HCT116 (cell line): ENCODE measurements around the gene TPD52L2. TPM values are rescaled to one million over a fixed set of nuclear protein-coding genes. Genes with fewer than 3 reads are reported as not detected.

Experiments
- ATAC-seq: fragments of 200-7000 bp; cut with Tn5 transposase; 2 replicates; pipeline ENCODE4 v1.9.1; 2020; ENCODE audit warnings: mild to moderate bottlenecking, moderate library complexity
- BruUV-seq: library from RNA; stranded (reverse); fragments of 400-500 nt; replicated peaks from 2 replicates; lab custom pipeline; 2021; lab: Mats Ljungman, UMichigan
- CTCF ChIA-PET: fragments of 300-600 bp; sonication (Branson Sonifier 250); formaldehyde crosslinking; loops from one replicate; lab custom pipeline; 2021; ENCODE audit warnings: antibody characterized with exemption; lab: Charles Lee
- POLR2A ChIA-PET: fragments of 300-600, 350-600 bp; sonication (Branson Sonifier 250); formaldehyde crosslinking; loops from one replicate; lab custom pipeline; 2021; ENCODE audit warnings: antibody characterized with exemption; lab: Charles Lee
- RAD21 ChIA-PET, 2 experiments: fragments of 300-600 bp; sonication (Branson Sonifier 250); formaldehyde crosslinking; loops; one replicate each; lab custom pipeline; 2023; ENCODE audit warnings: low total read pairs in 2 of 2; ENCODE audit not compliant: uncharacterized antibody in 2 of 2, unreplicated experiment in 2 of 2, low non-redundant PET in 1 of 2; lab: Charles Lee
- DNase-seq: peaks from one replicate; pipeline ENCODE4 v3.0.0-alpha.2; 2010; ENCODE audit warnings: low read depth, low spot score
- H2AFZ ChIP-seq: fragments of 200-600 bp; shearing (Covaris generic), sonication (generic); 2 replicates; pipeline ENCODE4 v1.6.1; 2017; ENCODE audit warnings: low read depth, mixed run types, mixed read lengths, antibody characterized with exemption, low read length; ENCODE audit not compliant: poor library complexity, severe bottlenecking
- H3K27ac ChIP-seq: 2 replicates; pipeline ENCODE4 v1.5.1; 2012; ENCODE audit warnings: low read depth, low read length
- H3K27me3 ChIP-seq: fragments of 200-600 bp; sonication (generic); 2 replicates; pipeline ENCODE4 v1.6.1; 2016; ENCODE audit warnings: mixed run types, low read length, mixed read lengths; ENCODE audit not compliant: insufficient read depth
- H3K36me3 ChIP-seq, 2 experiments: fragments of 200-500 bp in 1 of 2; fragments of 200-600 bp in 1 of 2; sonication (Bioruptor generic) in 1 of 2; sonication (generic) in 1 of 2; 2 replicates each; pipeline versions ENCODE4 v1.5.1 to v1.6.1; 2014 to 2016; ENCODE audit warnings: low read length in 2 of 2, inconsistent platforms in 1 of 2, mixed read lengths in 1 of 2, mixed run types in 1 of 2; ENCODE audit not compliant: insufficient read depth in 2 of 2, control insufficient read depth in 1 of 2
- H3K4me1 ChIP-seq, 2 experiments: fragments of 200-600 bp in 1 of 2; sonication (generic) in 1 of 2; 2 replicates each; pipeline versions ENCODE4 v1.5.1 to v1.6.1; 2012 to 2017; ENCODE audit warnings: low read length in 2 of 2, inconsistent platforms in 1 of 2, mild to moderate bottlenecking in 1 of 2, mixed read lengths in 1 of 2, mixed run types in 1 of 2, moderate library complexity in 1 of 2; ENCODE audit not compliant: insufficient read depth in 2 of 2, control insufficient read depth in 1 of 2
- H3K4me2 ChIP-seq: fragments of 200-600 bp; sonication (generic); 2 replicates; pipeline ENCODE4 v1.6.1; 2017; ENCODE audit warnings: mixed run types, low read length, mixed read lengths
- H3K4me3 ChIP-seq, 2 experiments: fragments of 200-600 bp in 1 of 2; sonication (generic) in 1 of 2; replicated peaks in 1 of 2; 2 replicates each; pipeline ENCODE4 v1.5.1; 2011 to 2016; ENCODE audit warnings: low read length in 2 of 2, control low read depth in 1 of 2, low read depth in 1 of 2, mild to moderate bottlenecking in 1 of 2, mixed read lengths in 1 of 2, mixed run types in 1 of 2
- H3K79me2 ChIP-seq: fragments of 200-600 bp; sonication (generic); 2 replicates; pipeline ENCODE4 v1.6.1; 2017; ENCODE audit warnings: mild to moderate bottlenecking, mixed run types, low read length, moderate library complexity, mixed read lengths; ENCODE audit not compliant: insufficient read depth
- H3K9ac ChIP-seq: fragments of 200-600 bp; sonication (generic); 2 replicates; pipeline ENCODE4 v1.6.1; 2016; ENCODE audit warnings: low read length, mixed read lengths
- H3K9me2 ChIP-seq: fragments of 200-600 bp; sonication (generic), shearing (Covaris generic); 2 replicates; pipeline ENCODE4 v1.6.1; 2017; ENCODE audit warnings: mixed run types, mild to moderate bottlenecking, moderate library complexity; ENCODE audit not compliant: insufficient read depth
- H3K9me3 ChIP-seq, 2 experiments: fragments of 200-500 bp in 1 of 2; fragments of 200-600 bp in 1 of 2; sonication (Bioruptor generic) in 1 of 2; sonication (generic) in 1 of 2; 2 replicates each; pipeline ENCODE4 v1.6.1; 2014 to 2017; ENCODE audit warnings: low read length in 2 of 2, mixed read lengths in 2 of 2, inconsistent platforms in 1 of 2, low read depth in 1 of 2, mild to moderate bottlenecking in 1 of 2, mixed run types in 1 of 2, moderate library complexity in 1 of 2; ENCODE audit not compliant: control insufficient read depth in 1 of 2, insufficient read depth in 1 of 2
- H4K20me1 ChIP-seq: fragments of 200-600 bp; sonication (generic), shearing (Covaris generic); 2 replicates; pipeline ENCODE4 v1.6.1; 2017; ENCODE audit warnings: mixed run types, mild to moderate bottlenecking, moderate library complexity; ENCODE audit not compliant: insufficient read depth
- ATF3 ChIP-seq: IDR thresholded peaks from 2 replicates; pipeline ENCODE4 v1.6.1; 2012
- EZH2 ChIP-seq: fragments of 200-600 bp; sonication (generic); IDR thresholded peaks from 2 replicates; pipeline ENCODE4 v1.6.1; 2017; ENCODE audit warnings: antibody characterized with exemption, mixed run types
- EZH2phosphoT487 ChIP-seq: fragments of 200-600 bp; IDR thresholded peaks from 2 replicates; pipeline ENCODE4 v1.6.1; 2018; ENCODE audit warnings: antibody characterized with exemption, borderline replicate concordance
- FOSL1 ChIP-seq: IDR thresholded peaks from 2 replicates; pipeline ENCODE4 v1.6.1; 2012; ENCODE audit warnings: low read depth
- POLR2A ChIP-seq: IDR thresholded peaks from 2 replicates; pipeline ENCODE4 v1.7.0; 2011; ENCODE audit warnings: borderline replicate concordance; ENCODE audit not compliant: insufficient read depth, insufficient read length; ENCODE audit errors: extremely low read depth
- POLR2AphosphoS5 ChIP-seq: IDR thresholded peaks from 2 replicates; pipeline ENCODE4 v1.6.1; 2011; ENCODE audit warnings: mild to moderate bottlenecking, low read depth, low read length, moderate library complexity
- REST ChIP-seq: IDR thresholded peaks from 2 replicates; pipeline ENCODE4 v1.6.1; 2012; ENCODE audit warnings: low read depth
- SIN3A ChIP-seq: IDR thresholded peaks from 2 replicates; pipeline ENCODE4 v1.6.1; 2012; ENCODE audit warnings: low read depth
- SRF ChIP-seq: IDR thresholded peaks from 2 replicates; pipeline ENCODE4 v1.6.1; 2012; ENCODE audit warnings: low read depth
- TCF7L2 ChIP-seq: IDR thresholded peaks from 2 replicates; pipeline ENCODE4 v1.7.0; 2011; ENCODE audit warnings: borderline replicate concordance, inconsistent platforms; ENCODE audit not compliant: insufficient read depth, insufficient read length; ENCODE audit errors: extremely low read depth
- YY1 ChIP-seq: IDR thresholded peaks from 2 replicates; pipeline ENCODE4 v1.6.1; 2011; ENCODE audit warnings: low read length, low read depth, moderate library complexity, mild to moderate bottlenecking; ENCODE audit not compliant: insufficient replicate concordance; ENCODE audit errors: extremely low read depth
- ZFX ChIP-seq: fragments of 450-650 bp; IDR thresholded peaks from 2 replicates; pipeline ENCODE4 v1.6.1; 2017
- intact Hi-C: fragments of 100-400 bp; cut with micrococcal nuclease; formaldehyde crosslinking; loops from 2 replicates; pipeline ENCODE4 v1.10.0; 2022
- total RNA-seq: library from RNA; stranded (reverse); gene quantifications from one replicate; pipeline ENCODE4 v1.2.1, GENCODE V29; 2021; ENCODE audit not compliant: unreplicated experiment

TPD52L2 gene
- total RNA-seq, 1 experiment from 2014 or later, result 149 TPM

GRCh38 chr20:63825331-63826118 is 39.5 kb upstream of the TPD52L2 start:
- H2AFZ ChIP-seq, result no peak overlapping the region
- peaks cover 0 to 19% of the 10 kb centered on the region in 2 experiments; a peak in 2 of 4 replicates for H3K4me1 ChIP-seq
- H3K4me3 ChIP-seq, result no peak overlapping the region
- POLR2A ChIA-PET, result no interaction called here
- RAD21 ChIA-PET, result no interaction called here
- no peaks in the 10 kb centered on the region for H3K9me2 ChIP-seq
- no TSS peak for BruUV-seq
- ATAC-seq, result no peak
- no peaks in the 10 kb centered on the region for H3K36me3 ChIP-seq
- H3K27ac ChIP-seq, result no peak overlapping the region
- no peaks in the 10 kb centered on the region for H3K9me3 ChIP-seq
- H3K4me2 ChIP-seq, result no peak overlapping the region
- H3K9ac ChIP-seq, result no peak overlapping the region
- H4K20me1 ChIP-seq, result no peaks in the 10 kb centered on the region
- no peak for DNase-seq
- TF ChIP-seq EZH2, result no peak
- TF ChIP-seq POLR2A, result no peak
- no peak for TF ChIP-seq ATF3
- no peak for TF ChIP-seq REST
- TF ChIP-seq POLR2AphosphoS5, result no peak
- TF ChIP-seq SRF, result no peak
- no peak for TF ChIP-seq YY1
- TF ChIP-seq EZH2phosphoT487, result no peak
- TF ChIP-seq ZFX, result no peak
- no peak for TF ChIP-seq FOSL1
- no peak for TF ChIP-seq TCF7L2
- no peak for TF ChIP-seq SIN3A
- TF ChIP-seq, all 23 proteins: peak for 0
- Histone ChIP-seq H3K27me3 (no peaks in the 10 kb centered on the region), H3K79me2 (0 out of 2 replicates have a peak, but pooled peaks cover 3% of the 10 kb centered on the region)
- CTCF ChIA-PET, result no interaction called here
- intact Hi-C loops, result no loop called here
